Lower leg skin (tissue), 3 donors: ENCODE data around the gene PDE8A.

Experiments used
- CTCF ChIP-seq, 3 donors: fragments of 450-650 bp; IDR thresholded peaks; one replicate each; pipeline ENCODE4 v1.5.1; 2016; ENCODE audit warnings: antibody characterized with exemption in 3 of 3, mild to moderate bottlenecking in 3 of 3, moderate library complexity in 2 of 3
- POLR2A ChIP-seq, 2 donors: fragments of 450-650 bp; IDR thresholded peaks; one replicate each; pipeline ENCODE4 v1.6.1; 2016 to 2017; ENCODE audit warnings: antibody characterized with exemption in 2 of 2, mild to moderate bottlenecking in 1 of 2, moderate library complexity in 1 of 2

- no peak for TF ChIP-seq CTCF (IDR thresholded peaks at IDR 0.05)
- no peak for TF ChIP-seq POLR2A (IDR thresholded peaks at IDR 0.05)
These were observed 25.5 kb upstream of the PDE8A start for GRCh38 chr15:84956199-84956598.
